ENCODE results near the gene RASGRF1. TPM values are rescaled to one million over a fixed set of nuclear protein-coding genes. Genes with fewer than 3 reads are reported as not detected.
"Not testable (repeated sequence)": the region's sequence is repeated elsewhere in the genome, so short reads cannot be mapped to it uniquely, and the experiment has no call there.

Gene RASGRF1, protein sequence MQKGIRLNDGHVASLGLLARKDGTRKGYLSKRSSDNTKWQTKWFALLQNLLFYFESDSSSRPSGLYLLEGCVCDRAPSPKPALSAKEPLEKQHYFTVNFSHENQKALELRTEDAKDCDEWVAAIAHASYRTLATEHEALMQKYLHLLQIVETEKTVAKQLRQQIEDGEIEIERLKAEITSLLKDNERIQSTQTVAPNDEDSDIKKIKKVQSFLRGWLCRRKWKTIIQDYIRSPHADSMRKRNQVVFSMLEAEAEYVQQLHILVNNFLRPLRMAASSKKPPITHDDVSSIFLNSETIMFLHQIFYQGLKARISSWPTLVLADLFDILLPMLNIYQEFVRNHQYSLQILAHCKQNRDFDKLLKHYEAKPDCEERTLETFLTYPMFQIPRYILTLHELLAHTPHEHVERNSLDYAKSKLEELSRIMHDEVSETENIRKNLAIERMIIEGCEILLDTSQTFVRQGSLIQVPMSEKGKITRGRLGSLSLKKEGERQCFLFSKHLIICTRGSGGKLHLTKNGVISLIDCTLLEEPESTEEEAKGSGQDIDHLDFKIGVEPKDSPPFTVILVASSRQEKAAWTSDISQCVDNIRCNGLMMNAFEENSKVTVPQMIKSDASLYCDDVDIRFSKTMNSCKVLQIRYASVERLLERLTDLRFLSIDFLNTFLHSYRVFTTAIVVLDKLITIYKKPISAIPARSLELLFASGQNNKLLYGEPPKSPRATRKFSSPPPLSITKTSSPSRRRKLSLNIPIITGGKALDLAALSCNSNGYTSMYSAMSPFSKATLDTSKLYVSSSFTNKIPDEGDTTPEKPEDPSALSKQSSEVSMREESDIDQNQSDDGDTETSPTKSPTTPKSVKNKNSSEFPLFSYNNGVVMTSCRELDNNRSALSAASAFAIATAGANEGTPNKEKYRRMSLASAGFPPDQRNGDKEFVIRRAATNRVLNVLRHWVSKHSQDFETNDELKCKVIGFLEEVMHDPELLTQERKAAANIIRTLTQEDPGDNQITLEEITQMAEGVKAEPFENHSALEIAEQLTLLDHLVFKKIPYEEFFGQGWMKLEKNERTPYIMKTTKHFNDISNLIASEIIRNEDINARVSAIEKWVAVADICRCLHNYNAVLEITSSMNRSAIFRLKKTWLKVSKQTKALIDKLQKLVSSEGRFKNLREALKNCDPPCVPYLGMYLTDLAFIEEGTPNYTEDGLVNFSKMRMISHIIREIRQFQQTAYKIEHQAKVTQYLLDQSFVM (N-terminal part only)
- 0.02 TPM for polyA plus RNA-seq (2013, experiment 1 of 2; ENCODE audit: insufficient read length)
- 0.26 TPM for polyA plus RNA-seq (2013, experiment 2 of 2; ENCODE audit: insufficient read length)

DNA sequence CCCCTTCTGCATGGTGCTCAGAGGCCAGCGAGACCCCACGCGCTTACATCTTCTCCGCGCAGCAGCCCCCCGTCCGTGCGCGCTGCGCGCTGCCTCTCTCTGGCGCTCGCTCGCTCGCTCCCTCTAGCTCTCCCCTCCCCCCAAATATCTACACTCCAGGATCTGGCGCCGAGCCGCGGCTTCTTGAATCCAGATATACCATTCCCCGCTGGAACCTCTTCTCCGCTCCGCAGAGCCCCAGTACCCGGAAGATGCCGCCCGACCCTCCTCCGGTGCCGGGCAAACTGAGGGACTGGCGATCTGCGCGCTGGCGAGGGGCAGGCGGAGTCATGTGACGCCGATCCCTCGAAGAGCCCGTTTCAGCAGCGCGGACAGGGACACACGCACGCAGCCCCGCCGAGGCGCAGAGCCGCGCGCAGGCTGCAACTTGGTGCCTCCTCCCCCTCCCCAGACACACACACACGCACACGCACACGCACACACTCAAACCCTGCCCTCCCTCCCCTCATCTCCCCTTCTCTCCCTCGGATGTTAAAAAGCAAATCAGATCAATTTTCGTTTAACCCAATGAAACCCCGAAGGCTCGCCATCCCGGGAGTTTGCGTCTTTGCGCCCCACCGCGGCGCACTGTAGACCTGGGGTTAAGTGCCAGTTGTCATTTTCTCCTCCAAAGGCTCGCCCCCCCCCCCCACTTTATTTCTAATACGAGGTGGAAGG, at the start of gene RASGRF1:
RASGRF1 (minus strand) TSS at position 294 of the 717 bp plus-strand sequence; CDS start at position 12, 282 bp downstream.
- DNase-seq = no peak

DNA sequence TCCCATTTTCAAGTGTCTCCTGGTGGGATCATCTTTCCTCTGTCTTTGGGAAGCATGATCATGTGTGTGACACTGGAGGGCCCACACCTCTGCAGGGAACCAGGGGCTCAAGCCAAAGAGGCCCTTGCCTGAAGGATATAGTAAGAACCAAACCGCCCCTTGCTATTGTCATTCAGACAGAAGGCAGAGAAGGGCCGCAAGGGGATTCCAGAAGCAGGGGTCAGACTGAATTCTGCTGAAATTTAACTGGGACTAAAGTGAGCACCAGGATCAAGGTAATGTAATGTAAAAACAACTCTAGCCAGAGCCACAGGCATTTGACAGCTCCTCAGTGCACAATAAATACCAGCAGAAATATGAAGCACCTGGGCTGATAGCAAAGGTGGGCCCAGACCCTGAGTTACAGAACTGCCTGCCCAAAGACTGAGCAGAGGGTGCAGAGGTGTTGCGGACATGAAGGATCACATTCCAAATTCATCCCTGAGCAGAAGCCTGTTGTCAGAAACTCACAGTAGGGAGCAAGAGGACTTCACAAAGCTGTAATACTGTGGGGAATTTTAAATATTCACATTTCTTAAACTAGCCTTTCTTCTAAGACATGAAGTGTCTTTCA, 46.0 kb upstream of the RASGRF1 start:
- no peak for DNase-seq

DNA sequence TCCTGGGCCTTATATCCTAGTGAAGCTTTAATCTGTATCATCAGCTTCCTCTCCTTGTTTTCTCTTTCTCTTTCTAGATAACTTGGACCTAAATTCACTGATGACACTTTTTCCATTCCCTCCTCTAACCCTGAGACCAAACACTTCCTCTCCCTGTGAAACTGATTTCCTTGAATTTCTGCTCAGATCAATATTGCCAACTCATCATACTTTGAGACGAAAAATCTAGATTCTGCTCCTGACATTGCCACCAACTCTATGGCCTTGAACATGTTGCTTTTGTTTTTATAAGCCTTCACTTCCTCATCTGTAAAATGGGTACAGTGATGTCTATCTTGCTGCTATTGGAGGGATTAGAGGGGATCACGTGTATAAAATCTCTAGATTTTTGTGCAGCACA, 42.7 kb upstream of the RASGRF1 start:
- no peak for DNase-seq

DNA sequence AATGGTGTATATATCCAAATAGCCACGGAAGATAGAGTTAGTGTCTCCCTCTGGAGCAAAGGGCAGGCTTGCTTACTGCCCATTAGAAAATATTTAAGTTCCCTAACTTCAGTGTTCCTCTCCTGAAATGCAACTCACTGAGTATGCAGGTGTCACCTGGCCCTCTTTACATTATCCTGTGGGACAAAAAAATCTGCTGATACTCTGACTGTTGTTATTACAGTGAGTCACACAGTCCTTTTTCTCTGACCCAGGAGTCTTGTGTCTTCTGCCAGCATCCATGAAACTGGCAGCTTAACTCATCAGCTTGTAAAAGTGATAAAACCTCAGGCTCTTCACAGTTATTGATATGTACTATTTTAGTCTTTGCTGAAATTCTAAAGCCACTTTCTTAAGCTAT, 42.2 kb upstream of the RASGRF1 start:
- DNase-seq = no peak

DNA sequence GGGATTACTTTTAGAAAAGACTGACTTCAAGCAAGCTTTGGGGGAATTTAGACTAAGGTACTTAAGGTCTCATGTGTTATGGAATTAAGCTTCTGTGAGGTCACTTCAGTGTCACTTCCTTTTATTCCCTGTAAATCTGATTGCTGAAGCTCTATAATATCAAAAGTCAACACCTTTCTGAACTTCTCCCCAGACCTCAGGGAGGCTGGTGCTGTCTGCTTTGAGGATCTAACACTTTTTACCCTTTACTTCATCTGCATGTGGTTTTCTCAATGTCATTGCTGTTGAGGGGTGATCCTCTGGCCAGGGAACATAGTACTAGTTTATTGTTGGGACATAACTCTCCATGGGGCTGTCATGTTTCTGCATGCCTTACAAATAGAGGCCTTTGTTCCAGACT, 41.8 kb upstream of the RASGRF1 start:
- no peak for DNase-seq

DNA sequence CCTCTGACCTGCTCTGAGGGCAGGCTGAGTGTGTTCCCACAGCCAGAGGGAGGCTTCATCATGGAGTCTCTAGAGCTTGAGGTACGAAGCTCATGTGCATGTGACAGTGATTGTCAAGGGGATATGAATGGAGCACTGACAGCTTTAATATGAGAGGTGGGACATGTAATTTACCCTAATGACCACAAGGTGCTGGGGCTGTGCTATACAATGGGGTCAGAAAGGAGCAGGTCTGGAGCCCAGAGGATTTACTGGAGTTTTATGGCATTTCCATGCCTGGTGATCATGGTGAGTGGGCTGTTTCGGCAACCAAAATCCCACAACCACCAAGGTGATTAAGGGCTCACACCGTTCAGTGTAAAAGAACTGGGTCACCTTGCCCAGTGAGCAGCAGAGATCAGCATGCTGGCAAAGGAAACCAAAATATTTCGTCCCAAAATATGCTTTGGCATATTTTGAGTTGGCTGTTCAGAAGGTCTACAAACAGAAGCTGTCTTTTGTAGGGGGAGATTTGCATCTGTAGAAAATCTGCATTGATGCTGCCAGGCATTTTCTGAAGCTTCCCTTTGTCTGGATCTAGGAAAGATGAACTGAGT, 40.1 kb upstream of the RASGRF1 start:
- DNase-seq = no peak

DNA sequence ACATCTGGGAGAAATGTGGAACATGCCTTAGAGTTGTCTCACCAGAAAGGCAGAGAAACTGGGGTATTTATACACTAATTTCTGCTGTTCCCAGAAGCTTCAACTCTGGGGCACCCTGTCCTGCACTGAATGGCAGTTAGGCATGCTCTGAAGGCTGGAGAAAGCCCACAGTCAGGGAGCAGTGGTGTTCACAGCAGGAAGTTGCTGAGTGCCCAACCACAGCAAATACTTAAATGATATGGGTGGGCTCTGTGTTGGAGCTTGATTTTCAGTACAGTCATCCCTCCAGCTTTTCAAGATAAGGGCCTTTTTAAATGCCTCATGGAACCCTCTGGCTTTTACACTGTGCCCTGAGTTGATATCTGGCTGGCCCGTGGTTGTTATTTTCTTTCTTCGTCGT, 38.7 kb upstream of the RASGRF1 start:
- DNase-seq = no peak

DNA sequence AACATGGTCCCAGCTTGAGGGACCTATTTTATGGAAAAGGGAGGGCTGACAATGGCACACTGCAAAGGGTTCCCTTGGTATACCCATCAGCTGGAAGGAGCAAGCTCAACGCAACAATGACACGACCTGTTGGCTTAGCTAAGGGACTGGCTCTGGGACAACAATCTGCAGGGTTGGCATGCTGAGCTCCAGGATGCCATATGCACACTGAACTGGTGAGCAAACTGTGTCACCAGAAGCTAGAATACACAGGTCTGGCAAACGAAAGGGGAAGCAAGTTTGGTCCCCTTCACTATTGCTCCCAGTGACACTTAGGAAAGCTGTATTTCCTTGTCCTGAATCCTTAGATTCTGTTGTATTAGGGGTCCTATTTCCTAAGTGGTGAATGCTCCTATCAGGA, 38.0 kb upstream of the RASGRF1 start:
- no peak for DNase-seq

DNA sequence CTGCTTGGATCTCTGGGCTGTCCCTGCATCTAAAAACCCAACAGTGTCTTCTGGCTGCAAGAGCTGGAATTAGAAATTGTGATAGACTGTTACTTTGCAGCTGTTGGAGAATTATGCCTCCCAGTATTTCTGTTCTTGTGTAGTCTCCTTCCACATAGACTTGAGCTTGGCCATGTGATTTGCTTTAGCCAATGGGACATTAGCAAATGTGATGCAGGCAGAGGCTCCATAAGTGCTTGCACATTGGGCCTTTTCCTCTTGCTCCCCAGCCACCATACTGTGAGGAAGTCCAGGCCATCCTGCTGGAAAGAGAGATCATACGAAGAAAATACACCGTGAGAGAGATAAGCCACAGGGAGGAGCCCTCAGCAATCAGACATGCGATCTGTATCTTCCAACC, 33.8 kb upstream of the RASGRF1 start:
- no peak for DNase-seq

DNA sequence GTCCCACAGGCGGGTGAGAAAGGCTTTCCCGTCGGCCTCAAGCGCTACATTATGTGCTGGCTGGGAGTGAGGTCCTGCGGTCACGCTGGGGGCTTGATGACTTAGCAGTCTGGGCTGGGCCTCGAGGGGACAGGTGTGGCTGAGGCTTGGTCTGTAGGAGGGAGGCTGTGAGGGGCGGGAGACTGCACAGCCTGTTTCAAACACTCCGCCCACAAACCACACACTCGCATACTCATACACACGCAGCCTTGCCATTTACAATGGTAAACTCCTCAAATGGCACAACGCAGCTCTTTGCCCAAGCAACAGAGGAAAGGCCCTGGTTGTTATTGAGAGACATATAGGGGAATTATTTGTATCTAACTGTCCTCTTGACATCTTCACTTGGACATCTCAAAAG, 32.4 kb upstream of the RASGRF1 start:
- no peak for DNase-seq

DNA sequence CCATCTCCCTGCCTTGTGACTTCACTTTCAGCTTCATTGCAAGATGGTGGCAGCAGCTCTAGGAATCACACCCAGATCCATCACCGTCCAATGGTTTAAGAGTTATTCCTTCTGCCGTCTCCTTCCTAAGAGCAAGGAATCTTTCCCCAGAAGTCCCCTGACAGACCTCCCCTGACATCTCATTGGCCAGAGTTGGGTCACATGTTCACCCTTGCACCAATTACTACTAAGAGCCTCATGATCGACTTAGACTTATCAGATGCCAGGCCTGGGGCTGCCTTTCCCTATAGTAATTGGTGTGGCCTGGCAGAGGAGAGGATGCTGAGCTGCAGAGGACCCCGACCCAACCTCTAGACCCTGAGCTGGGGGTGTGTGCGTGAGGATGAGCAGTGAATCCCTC, 31.8 kb upstream of the RASGRF1 start:
- no peak for DNase-seq

DNA sequence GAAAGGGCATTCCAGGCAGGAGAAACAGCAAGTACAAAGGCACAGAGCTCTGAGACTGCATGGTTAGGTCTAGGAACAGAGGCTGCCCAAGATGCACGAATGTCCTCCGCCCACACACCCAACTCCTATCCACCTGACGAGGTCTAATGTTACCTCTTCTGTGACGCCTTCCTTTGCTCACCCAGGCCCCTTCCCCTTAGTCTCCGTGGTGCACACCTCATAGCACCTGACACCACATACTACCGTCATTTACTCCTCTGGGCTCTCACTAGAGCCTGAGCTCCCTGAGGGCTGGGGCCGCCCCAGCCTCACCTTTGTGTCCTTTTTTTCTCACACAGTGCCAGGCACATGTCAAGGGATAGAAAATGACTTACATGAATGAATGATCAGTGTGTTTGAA, 31.0 kb upstream of the RASGRF1 start:
- DNase-seq = no peak

DNA sequence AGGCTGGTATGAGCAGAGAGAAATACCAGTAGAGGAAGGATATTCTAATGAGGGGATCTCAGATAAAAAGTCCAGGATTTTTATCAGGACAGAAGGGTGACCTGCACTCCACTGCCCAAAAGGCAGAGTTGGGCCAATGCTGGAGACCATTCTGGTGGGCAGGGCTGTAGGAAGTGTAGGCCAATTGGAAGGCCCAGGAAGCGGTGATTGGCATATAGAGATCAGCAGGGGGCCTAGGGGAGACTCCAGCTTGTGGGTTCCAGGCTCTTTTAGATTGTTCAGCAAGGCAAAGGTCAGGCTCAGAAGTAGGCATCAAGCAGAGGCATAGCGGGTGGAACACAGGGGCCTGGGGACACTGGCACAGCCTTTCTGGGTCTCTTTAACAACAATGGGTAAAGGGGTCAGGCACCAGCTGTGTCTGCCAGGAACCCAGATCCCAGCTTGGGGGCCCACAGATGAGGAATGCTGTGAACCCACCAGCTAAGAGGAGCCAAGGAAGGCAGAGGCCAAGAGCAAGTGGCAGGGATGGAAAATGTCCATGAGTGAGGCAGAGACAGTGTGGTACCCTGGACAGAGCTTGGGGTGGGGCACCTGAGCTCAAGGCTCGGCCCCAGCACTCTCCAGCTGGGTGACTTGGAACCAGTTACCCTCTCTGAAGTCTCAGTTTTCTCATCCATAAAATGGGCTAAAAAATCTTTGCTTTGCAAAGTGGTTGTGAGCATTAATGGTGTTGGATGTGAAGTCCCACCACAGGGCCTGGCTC, 27.0 kb upstream of the RASGRF1 start:
- no peak for DNase-seq

DNA sequence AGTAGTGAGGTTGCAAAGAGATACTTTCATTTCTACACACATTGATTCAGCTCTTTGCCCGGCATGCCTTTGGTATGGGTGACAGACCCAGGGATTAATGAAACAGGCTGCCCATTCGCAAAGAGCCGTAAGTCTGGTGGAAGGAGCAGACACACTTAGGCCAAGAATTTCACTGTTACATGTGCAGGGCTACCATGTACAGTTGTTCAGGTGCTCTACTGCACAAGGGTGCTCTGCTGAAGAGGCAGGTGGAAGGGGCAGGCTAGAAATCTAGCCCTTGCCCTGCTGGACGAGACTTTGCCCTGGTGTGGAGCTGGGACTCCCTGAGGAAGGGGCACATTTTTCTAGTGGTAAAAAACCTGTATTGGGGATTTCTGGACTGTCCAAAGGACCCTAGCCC, 26.2 kb upstream of the RASGRF1 start:
- DNase-seq = no peak

DNA sequence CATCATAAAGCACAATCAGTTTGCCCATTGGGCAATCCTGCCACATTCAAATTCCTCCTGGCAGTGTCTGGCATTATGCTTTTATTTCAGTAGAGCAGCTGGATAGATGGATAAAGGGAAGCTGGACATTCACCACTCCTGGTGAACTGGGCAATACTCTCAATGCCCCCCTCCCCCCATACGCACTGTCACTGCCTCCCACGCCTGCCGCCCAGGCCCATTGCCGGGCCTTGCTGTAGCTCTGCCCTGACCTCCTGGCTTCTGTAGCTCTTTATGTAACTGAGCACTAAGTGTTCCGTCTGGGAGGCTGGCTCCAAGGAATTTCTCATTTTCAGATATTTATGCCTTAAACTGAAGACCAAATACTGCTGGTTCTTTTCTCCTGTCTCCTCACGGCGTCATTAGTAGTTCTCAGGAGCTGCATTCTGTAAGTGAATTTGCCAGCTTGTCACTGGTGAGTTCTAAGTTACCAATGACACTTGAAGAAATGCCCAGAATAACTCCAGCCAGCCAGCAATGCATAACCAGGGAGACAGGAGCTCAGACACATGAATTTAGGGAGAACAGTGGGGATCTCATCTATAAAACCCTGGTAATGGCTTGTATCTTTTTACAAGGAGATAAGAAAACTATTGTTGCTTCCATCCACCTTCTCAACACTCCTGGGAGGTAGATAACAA, 25.5 kb upstream of the RASGRF1 start:
- no peak for DNase-seq

DNA sequence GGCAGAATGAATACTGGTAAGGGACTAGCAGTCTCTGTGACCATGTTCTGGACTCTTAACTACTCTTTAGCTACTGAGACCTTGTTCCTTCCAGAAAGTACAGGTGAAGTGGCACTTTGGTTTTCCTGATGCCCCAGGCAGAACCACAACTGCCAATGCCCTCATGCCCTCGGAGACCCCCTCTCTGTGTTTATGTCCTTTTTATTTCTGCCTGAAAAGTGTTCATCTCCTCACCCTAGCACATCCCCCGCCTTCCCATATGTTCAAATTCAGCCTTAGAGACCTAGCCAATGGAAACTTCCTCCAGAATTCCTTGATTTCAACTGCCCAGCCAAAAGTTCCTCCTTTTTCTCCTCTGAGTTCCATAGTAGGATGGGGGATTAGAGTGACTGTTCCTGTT, 23.3 kb upstream of the RASGRF1 start:
- no peak for DNase-seq

DNA sequence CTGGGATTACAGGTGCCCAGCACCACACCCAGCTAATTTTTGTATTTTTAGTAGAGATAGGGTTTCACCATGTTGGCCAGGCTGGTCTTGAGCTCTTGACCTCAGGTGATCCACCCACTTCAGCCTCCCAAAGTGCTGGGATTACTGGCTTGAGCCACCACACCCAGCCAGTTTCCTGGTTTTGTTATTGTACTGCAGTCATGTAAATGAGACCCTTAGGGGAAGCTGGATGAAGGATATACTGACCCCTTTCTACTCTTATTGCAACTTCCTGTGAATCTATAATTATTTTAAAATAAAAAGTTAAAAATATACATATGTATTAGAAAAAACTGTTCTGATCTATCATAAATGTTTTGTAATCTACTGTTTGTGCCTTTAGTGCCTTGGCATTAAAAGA, 20.8 kb upstream of the RASGRF1 start:
- not testable (repeated sequence) for DNase-seq

DNA sequence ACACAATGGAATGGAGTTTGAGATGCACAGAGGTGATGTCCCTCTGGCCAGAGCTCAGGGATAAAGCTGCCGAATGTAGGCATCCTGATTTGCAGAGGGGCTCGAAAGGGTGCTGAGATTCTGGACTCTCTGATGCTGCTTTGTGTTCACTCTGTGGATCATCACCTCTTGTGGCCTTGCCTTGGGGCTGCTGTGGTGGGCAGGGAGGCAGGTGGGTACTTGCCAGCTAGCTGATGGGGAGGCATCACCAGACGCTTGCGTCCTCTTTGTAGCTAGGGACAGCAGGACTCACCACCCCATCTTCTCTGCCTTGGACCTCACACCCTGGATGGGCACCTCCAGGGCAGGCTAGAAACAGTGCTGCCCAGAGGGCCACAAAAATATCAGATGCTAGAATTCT, 14.6 kb upstream of the RASGRF1 start:
- no peak for DNase-seq

DNA sequence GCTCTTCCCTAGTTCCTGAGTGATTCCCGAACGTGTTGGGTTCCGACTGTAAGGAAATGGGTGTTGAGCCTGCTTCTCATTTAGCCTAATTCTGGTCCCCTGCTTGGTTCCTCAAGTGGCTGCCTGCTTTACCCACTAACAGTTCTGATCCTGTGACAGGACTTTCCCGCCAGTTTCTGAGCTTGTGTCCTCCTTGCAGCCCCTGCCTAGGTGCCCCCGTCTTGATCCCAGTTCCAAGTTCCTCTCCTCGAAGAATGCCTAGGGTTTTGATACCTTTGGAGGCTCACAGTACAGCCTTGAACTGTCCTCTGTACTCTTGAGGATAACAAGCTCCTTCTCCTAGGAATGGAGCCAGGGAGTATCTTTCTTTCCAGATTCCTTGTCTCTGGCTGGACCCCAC, 12.0 kb upstream of the RASGRF1 start:
- no peak for DNase-seq

All from fibroblast of skin of scalp (primary cell).